CD14-positive monocyte (primary cell): ENCODE results near the gene FLYWCH2. TPM values are rescaled to one million over a fixed set of nuclear protein-coding genes. Genes with fewer than 3 reads are reported as not detected.
A peak's percentile ranks its signal among the peaks of the same experiment; 100 is the strongest.

Experiments
- DNase-seq, 3 donors: peaks; one replicate each; pipeline ENCODE4 v3.0.0-alpha.2; 2011 to 2022
- H2AFZ ChIP-seq: 2 replicates; pipeline ENCODE4 v1.6.0; 2012; ENCODE audit warnings: mild to moderate bottlenecking, low read depth, low read length, inconsistent platforms; ENCODE audit not compliant: insufficient read depth, poor library complexity, severe bottlenecking
- H3K27ac ChIP-seq, 2 donors: 1 replicate in 1 of 2; 2 replicates in 1 of 2; pipeline ENCODE4 v1.5.1; 2012 to 2013; ENCODE audit warnings: low read length in 2 of 2, control low read depth in 1 of 2, inconsistent platforms in 1 of 2, low read depth in 1 of 2, mild to moderate bottlenecking in 1 of 2
- H3K27me3 ChIP-seq, 2 donors: one replicate each; pipeline versions ENCODE4 v1.6.0 to v1.6.1; 2011 to 2013; ENCODE audit warnings: low read length in 2 of 2; ENCODE audit not compliant: control insufficient read depth in 2 of 2, insufficient read depth in 2 of 2
- H3K36me3 ChIP-seq, 2 donors: replicated peaks in 1 of 2; 1 replicate in 1 of 2; 2 replicates in 1 of 2; pipeline versions ENCODE4 v1.5.1 to v1.6.1; 2012 to 2013; ENCODE audit warnings: low read length in 2 of 2, control low read depth in 1 of 2, inconsistent platforms in 1 of 2, mild to moderate bottlenecking in 1 of 2; ENCODE audit not compliant: insufficient read depth in 2 of 2, control insufficient read depth in 1 of 2
- H3K4me1 ChIP-seq, 2 donors: 1 replicate in 1 of 2; 2 replicates in 1 of 2; pipeline versions ENCODE4 v1.5.1 to v1.6.1; 2012 to 2013; ENCODE audit warnings: low read length in 2 of 2, control low read depth in 1 of 2, inconsistent platforms in 1 of 2, mild to moderate bottlenecking in 1 of 2, moderate library complexity in 1 of 2; ENCODE audit not compliant: insufficient read depth in 2 of 2, control insufficient read depth in 1 of 2
- H3K4me2 ChIP-seq: replicated peaks from 2 replicates; pipeline ENCODE3; 2012; ENCODE audit warnings: low read length, moderate library complexity, mild to moderate bottlenecking; ENCODE audit not compliant: poor library complexity, severe bottlenecking; ENCODE audit errors: extremely low read depth
- H3K4me3 ChIP-seq, 3 experiments: fragments of 200-600 bp in 1 of 3; sonication (generic) in 1 of 3; replicated peaks in 1 of 3; 1 replicate in 2 of 3; 2 replicates in 1 of 3; pipeline ENCODE4 v1.5.1; 2011 to 2013; ENCODE audit warnings: low read length in 3 of 3, mild to moderate bottlenecking in 3 of 3, control low read depth in 2 of 3, low read depth in 2 of 3, inconsistent platforms in 1 of 3, moderate library complexity in 1 of 3
- H3K79me2 ChIP-seq: 2 replicates; pipeline ENCODE4 v1.6.0; 2012; ENCODE audit warnings: mild to moderate bottlenecking, control low read depth, inconsistent platforms, low read length, moderate library complexity; ENCODE audit not compliant: insufficient read depth
- H3K9ac ChIP-seq: 2 replicates; pipeline ENCODE4 v1.6.0; 2017; ENCODE audit warnings: low read length, mild to moderate bottlenecking; ENCODE audit not compliant: insufficient read depth, poor library complexity, severe bottlenecking
- H3K9me3 ChIP-seq, 2 donors: replicated peaks in 1 of 2; 1 replicate in 1 of 2; 2 replicates in 1 of 2; pipeline versions ENCODE4 v1.5.1 to v1.6.1; 2012 to 2013; ENCODE audit warnings: low read length in 2 of 2, control low read depth in 1 of 2; ENCODE audit not compliant: control insufficient read depth in 1 of 2, insufficient read depth in 1 of 2
- H4K20me1 ChIP-seq: 2 replicates; pipeline ENCODE4 v1.6.0; 2012; ENCODE audit warnings: mild to moderate bottlenecking, low read length, control low read depth, moderate library complexity; ENCODE audit not compliant: insufficient read depth
- H3K27ac Mint-ChIP-seq, 7 donors: one replicate each; pipeline ENCODE4 v1.8.0; 2020; ENCODE audit warnings: mild to moderate bottlenecking in 7 of 7, mixed read lengths in 7 of 7, moderate library complexity in 6 of 7, inconsistent platforms in 2 of 7
- H3K27me3 Mint-ChIP-seq, 3 donors: one replicate each; pipeline ENCODE4 v1.8.0; 2021 to 2022; ENCODE audit warnings: low read depth in 3 of 3, mild to moderate bottlenecking in 3 of 3, mixed read lengths in 3 of 3, moderate library complexity in 3 of 3, inconsistent platforms in 1 of 3
- H3K36me3 Mint-ChIP-seq, 2 donors: one replicate each; pipeline ENCODE4 v1.8.0; 2020; ENCODE audit warnings: mixed read lengths in 2 of 2, inconsistent platforms in 1 of 2, mild to moderate bottlenecking in 1 of 2
- H3K4me1 Mint-ChIP-seq: one replicate; pipeline ENCODE4 v1.8.0; 2020; ENCODE audit warnings: mild to moderate bottlenecking, mixed read lengths
- H3K4me3 Mint-ChIP-seq, 2 donors: one replicate each; pipeline ENCODE4 v1.8.0; 2020; ENCODE audit warnings: mild to moderate bottlenecking in 2 of 2, mixed read lengths in 2 of 2, moderate library complexity in 1 of 2
- H3K9me3 Mint-ChIP-seq, 7 donors: one replicate each; pipeline ENCODE4 v1.8.0; 2020 to 2022; ENCODE audit warnings: mixed read lengths in 7 of 7, mild to moderate bottlenecking in 6 of 7, moderate library complexity in 6 of 7, inconsistent platforms in 2 of 7
- CTCF ChIP-seq: fragments of 200-600 bp; IDR thresholded peaks from one replicate; pipeline ENCODE4 v1.8.0; 2022; ENCODE audit warnings: antibody characterized with exemption, mild to moderate bottlenecking
- WGBS: methylation state at CpG from one replicate; pipeline ENCODE4 v1.1.5; 2013; ENCODE audit warnings: missing lambda C conversion rate; ENCODE audit not compliant: insufficient coverage; 5-methylcytosine and 5-hydroxymethylcytosine counted together
- intact Hi-C, 2 donors: fragments of 100-400 bp; cut with micrococcal nuclease; formaldehyde crosslinking; loops; one replicate each; pipeline versions ENCODE4 v1.15.0 to v1.15.1; 2023
- polyA plus RNA-seq, 3 donors: library from polyadenylated mRNA; depleted of rRNA in 1 of 3; unstranded in 2 of 3; stranded (reverse) in 1 of 3; fragments of 300-500 nt in 2 of 3; fragments of >200 nt in 1 of 3; fragmentation: Illumina TruSeq in 2 of 3; gene quantifications; 1 replicate in 2 of 3; 2 replicates in 1 of 3; pipeline ENCODE4 v1.2.3, GENCODE V29; 2012 to 2021

Gene FLYWCH2
- polyA plus RNA-seq, 3 donors: 10.9 to 14.8 (median 12.7) TPM

GRCh38 chr16:2858245-2859025 lies 24.6 kb upstream of the FLYWCH2 start:
- Histone ChIP-seq H2AFZ (peak overlapping the region; percentile 46), H3K9ac (no peak overlapping the region), H3K9me3 (peaks cover 17 to 22% of the 10 kb centered on the region in 2 donors), H3K4me2 (no peak overlapping the region), H3K36me3 (no peaks in the 10 kb centered on the region), H3K27ac (no peak overlapping the region), H3K4me1 (peaks cover 5 to 10% of the 10 kb centered on the region in 2 donors), H3K27me3 (peaks cover 3 to 34% of the 10 kb centered on the region in 2 donors), H3K4me3 (no peak overlapping the region), H3K79me2 (no peaks in the 10 kb centered on the region), H4K20me1 (no peaks in the 10 kb centered on the region)
- Mint-ChIP-seq H3K36me3 (peaks cover 2 to 4% of the 10 kb centered on the region in 2 donors), H3K27me3 (peaks cover 20 to 59% (median 33%) of the 10 kb centered on the region in 3 donors), H3K4me1 (peaks cover 17% of the 10 kb centered on the region), H3K27ac (no peak overlapping the region), H3K9me3 (peaks cover 12 to 35% (median 20%) of the 10 kb centered on the region in 7 donors), H3K4me3 (peak overlapping the region in 1 of 2 donors; percentile 55)
- DNase-seq: peak in 1 of 3 donors; percentile 45
- 13% methylated on average over 13 of the region's 23 CpGs for WGBS
- TF ChIP-seq CTCF: no peak
- intact Hi-C loops: no loop called here

- H4K20me1 ChIP-seq: no peaks in the 10 kb centered on the region
- Mint-ChIP-seq H3K36me3 (peaks cover 0 to 2% of the 10 kb centered on the region in 2 donors), H3K4me3 (peak overlapping the region in 1 of 2 donors; percentile 42), H3K4me1 (peaks cover 17% of the 10 kb centered on the region), H3K27me3 (peaks cover 16 to 52% (median 35%) of the 10 kb centered on the region in 3 donors), H3K27ac (peak overlapping the region in 1 of 7 donors; percentile 55), H3K9me3 (peaks cover 4 to 22% (median 10%) of the 10 kb centered on the region in 7 donors)
- no peak overlapping the region for H2AFZ ChIP-seq
- H3K4me3 ChIP-seq: no peak overlapping the region
- no peak overlapping the region for H3K27ac ChIP-seq
- no peaks in the 10 kb centered on the region for H3K79me2 ChIP-seq
- no peaks in the 10 kb centered on the region for H3K36me3 ChIP-seq
- H3K9me3 ChIP-seq: peaks cover 5 to 8% of the 10 kb centered on the region in 2 donors
- DNase-seq: no peak
- WGBS: 83% methylated on average over 7 of the region's 10 CpGs
- no peak for TF ChIP-seq CTCF
- peaks cover 3 to 30% of the 10 kb centered on the region in 2 donors for H3K27me3 ChIP-seq
- no peak overlapping the region for H3K4me2 ChIP-seq
- H3K4me1 ChIP-seq: peaks cover 5 to 10% of the 10 kb centered on the region in 2 donors
- intact Hi-C loops: no loop called here
- H3K9ac ChIP-seq: no peak overlapping the region
Measured at GRCh38 chr16:2859686-2860265, 23.2 kb upstream of the FLYWCH2 start.
